ENCODE results near the gene HPS5. TPM values are rescaled to one million over a fixed set of nuclear protein-coding genes. Genes with fewer than 3 reads are reported as not detected.

Gene HPS5
- total RNA-seq: 10 to 100 TPM; 12.3 to 13.7 (median 12.6) TPM
- 6.7 TPM for polyA plus RNA-seq
- long read RNA-seq, donor 1, full-length matches to known transcripts: 4 of 18 reads
- long read RNA-seq, donor 1, partial matches to known transcripts: 7 of 18 reads
- long read RNA-seq, donor 1, other reads (novel, unspliced or antisense): 7 of 18 reads
- long read RNA-seq, donor 2, full-length matches to known transcripts: 4 of 6 reads
- long read RNA-seq, donor 2, partial matches to known transcripts: 0 of 6 reads
- long read RNA-seq, donor 2, other reads (novel, unspliced or antisense): 2 of 6 reads
- long read RNA-seq, donor 3, full-length matches to known transcripts: 23 of 77 reads
- long read RNA-seq, donor 3, partial matches to known transcripts: 33 of 77 reads
- long read RNA-seq, donor 3, other reads (novel, unspliced or antisense): 21 of 77 reads
- long read RNA-seq, donor 4, full-length matches to known transcripts: 1 of 11 reads
- long read RNA-seq, donor 4, partial matches to known transcripts: 5 of 11 reads
- long read RNA-seq, donor 4, other reads (novel, unspliced or antisense): 5 of 11 reads

- intact Hi-C loops (cut with DNase I): loop anchor here in 2 of 4 donors (5.0 to 10.0 kb wide), 2 partner anchors 75 to 203 kb away; partner anchors contain the start of gene TSG101 (in 1 of the 2)
- peak; percentile 96 to 98 (median 97) for DNase-seq
- H3K4me3 ChIP-seq (ENCODE audit: low read length): peak within 1 kb of the TSS; percentile 80
- peak; percentile 99 for ATAC-seq
- WGBS: under 1% methylated on average over 61 of the region's 61 CpGs
- peak within 1 kb of the TSS; percentile 82 for H3K27ac ChIP-seq (ENCODE audit: low read length)
- H3K4me1 ChIP-seq (ENCODE audit: control insufficient read depth, insufficient read depth, low read length): peaks cover 5% of the 10 kb centered on the region
- H3K9me3 ChIP-seq (ENCODE audit: control insufficient read depth, low read length): no peaks in the 10 kb centered on the region
- H3K27me3 ChIP-seq (ENCODE audit: control insufficient read depth, insufficient read depth): no peaks in the 10 kb centered on the region
Observed at GRCh38 chr11:18321969-18322711, at the start of gene HPS5, which contains the start of gene GTF2H1. Gene HPS5, minus strand, starts transcription at chr11:18322140. Its CDS starts 4,282 bp downstream, at chr11:18317858. Gene GTF2H1, plus strand, starts transcription at chr11:18322567. Its CDS starts 10,508 bp downstream, at chr11:18333075.

- Histone ChIP-seq H3K9me3 (ENCODE audit: control insufficient read depth, low read length) (no peaks in the 10 kb centered on the region), H3K27ac (ENCODE audit: low read length) (no peak overlapping the region), H3K4me1 (ENCODE audit: control insufficient read depth, insufficient read depth, low read length) (no peaks in the 10 kb centered on the region), H3K4me3 (ENCODE audit: low read length) (no peak overlapping the region), H3K27me3 (ENCODE audit: control insufficient read depth, insufficient read depth) (no peaks in the 10 kb centered on the region)
- DNase-seq: no peak
- ATAC-seq: no peak
- intact Hi-C loops (cut with DNase I): no loop called here
- WGBS: 74% methylated on average over 2 of the region's 2 CpGs
Observed at GRCh38 chr11:18371279-18371678, 49.3 kb upstream of the HPS5 start.

- Histone ChIP-seq H3K27ac (ENCODE audit: low read length) (no peak overlapping the region), H3K4me1 (ENCODE audit: control insufficient read depth, insufficient read depth, low read length) (no peaks in the 10 kb centered on the region), H3K9me3 (ENCODE audit: control insufficient read depth, low read length) (no peaks in the 10 kb centered on the region), H3K4me3 (ENCODE audit: low read length) (no peak overlapping the region), H3K27me3 (ENCODE audit: control insufficient read depth, insufficient read depth) (no peaks in the 10 kb centered on the region)
- WGBS: 74% methylated on average over 2 of the region's 2 CpGs
- intact Hi-C loops (cut with DNase I): no loop called here
- ATAC-seq (no peak), DNase-seq (no peak)
Observed at GRCh38 chr11:18369398-18369797, 47.5 kb upstream of the HPS5 start.

- no peaks in the 10 kb centered on the region for H3K27me3 ChIP-seq (ENCODE audit: control insufficient read depth, insufficient read depth)
- no peak for DNase-seq
- WGBS: 66% methylated on average over 2 of the region's 2 CpGs
- no peaks in the 10 kb centered on the region for H3K9me3 ChIP-seq (ENCODE audit: control insufficient read depth, low read length)
- H3K4me1 ChIP-seq (ENCODE audit: control insufficient read depth, insufficient read depth, low read length): no peaks in the 10 kb centered on the region
- H3K4me3 ChIP-seq (ENCODE audit: low read length): no peak overlapping the region
- ATAC-seq: no peak
- H3K27ac ChIP-seq (ENCODE audit: low read length): no peak overlapping the region
- intact Hi-C loops (cut with DNase I): no loop called here
Observed at GRCh38 chr11:18368221-18368620, 46.3 kb upstream of the HPS5 start.

- intact Hi-C loops (cut with DNase I): no loop called here
- H3K9me3 ChIP-seq (ENCODE audit: control insufficient read depth, low read length): no peaks in the 10 kb centered on the region
- ATAC-seq (no peak), DNase-seq (no peak)
- 99% methylated on average over 3 of the region's 3 CpGs for WGBS
- no peak overlapping the region for H3K27ac ChIP-seq (ENCODE audit: low read length)
- H3K4me1 ChIP-seq (ENCODE audit: control insufficient read depth, insufficient read depth, low read length): no peaks in the 10 kb centered on the region
- H3K27me3 ChIP-seq (ENCODE audit: control insufficient read depth, insufficient read depth): no peaks in the 10 kb centered on the region
- no peak overlapping the region for H3K4me3 ChIP-seq (ENCODE audit: low read length)
Observed at GRCh38 chr11:18367431-18367830, 45.5 kb upstream of the HPS5 start.

- Histone ChIP-seq H3K27ac (ENCODE audit: low read length) (no peak overlapping the region), H3K4me3 (ENCODE audit: low read length) (no peak overlapping the region), H3K4me1 (ENCODE audit: control insufficient read depth, insufficient read depth, low read length) (no peaks in the 10 kb centered on the region), H3K27me3 (ENCODE audit: control insufficient read depth, insufficient read depth) (no peaks in the 10 kb centered on the region), H3K9me3 (ENCODE audit: control insufficient read depth, low read length) (no peaks in the 10 kb centered on the region)
- intact Hi-C loops (cut with DNase I): no loop called here
- WGBS: 88% methylated on average over 4 of the region's 4 CpGs
- DNase-seq (no peak), ATAC-seq (no peak)
Observed at GRCh38 chr11:18366286-18366685, 44.3 kb upstream of the HPS5 start.

DNA sequence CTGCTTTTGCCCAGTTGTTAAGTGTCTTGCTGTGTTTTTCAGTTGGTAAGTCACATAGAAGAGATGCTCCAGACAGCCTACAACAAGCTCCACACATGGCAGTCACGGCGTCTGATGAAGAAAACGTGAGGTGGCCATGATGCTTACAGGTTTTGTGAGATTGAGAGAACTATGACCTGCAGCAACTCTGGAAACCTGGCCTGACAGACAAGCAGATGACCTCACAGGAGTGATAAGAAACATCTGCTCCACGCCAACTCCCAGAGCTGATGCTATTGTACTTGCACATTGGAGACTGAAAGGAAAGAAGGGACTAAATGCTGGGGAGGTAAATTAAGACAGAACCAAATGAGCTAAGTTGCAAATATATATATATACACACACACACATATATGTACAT lies 43.8 kb upstream of the HPS5 start:
- WGBS: 75% methylated on average over 4 of the region's 4 CpGs
- no peak overlapping the region for H3K27ac ChIP-seq (ENCODE audit: low read length)
- intact Hi-C loops (cut with DNase I): no loop called here

GRCh38 chr11:18364495-18365073 lies 42.6 kb upstream of the HPS5 start:
- H3K9me3 ChIP-seq (ENCODE audit: control insufficient read depth, low read length): no peaks in the 10 kb centered on the region
- no peak overlapping the region for H3K27ac ChIP-seq (ENCODE audit: low read length)
- ATAC-seq (no peak), DNase-seq (no peak)
- H3K4me3 ChIP-seq (ENCODE audit: low read length): no peak overlapping the region
- H3K4me1 ChIP-seq (ENCODE audit: control insufficient read depth, insufficient read depth, low read length): no peaks in the 10 kb centered on the region
- whole genome bisulfite sequencing: 93% methylated on average over 4 of the region's 4 CpGs
- no peaks in the 10 kb centered on the region for H3K27me3 ChIP-seq (ENCODE audit: control insufficient read depth, insufficient read depth)
- intact Hi-C loops (cut with DNase I): no loop called here

More for the DNA sequence above, 43.8 kb upstream of the HPS5 start:
- DNase-seq (no peak), ATAC-seq (no peak)
- no peaks in the 10 kb centered on the region for H3K9me3 ChIP-seq (ENCODE audit: control insufficient read depth, low read length)
- no peak overlapping the region for H3K4me3 ChIP-seq (ENCODE audit: low read length)
- no peaks in the 10 kb centered on the region for H3K27me3 ChIP-seq (ENCODE audit: control insufficient read depth, insufficient read depth)
- H3K4me1 ChIP-seq (ENCODE audit: control insufficient read depth, insufficient read depth, low read length): no peaks in the 10 kb centered on the region

DNA sequence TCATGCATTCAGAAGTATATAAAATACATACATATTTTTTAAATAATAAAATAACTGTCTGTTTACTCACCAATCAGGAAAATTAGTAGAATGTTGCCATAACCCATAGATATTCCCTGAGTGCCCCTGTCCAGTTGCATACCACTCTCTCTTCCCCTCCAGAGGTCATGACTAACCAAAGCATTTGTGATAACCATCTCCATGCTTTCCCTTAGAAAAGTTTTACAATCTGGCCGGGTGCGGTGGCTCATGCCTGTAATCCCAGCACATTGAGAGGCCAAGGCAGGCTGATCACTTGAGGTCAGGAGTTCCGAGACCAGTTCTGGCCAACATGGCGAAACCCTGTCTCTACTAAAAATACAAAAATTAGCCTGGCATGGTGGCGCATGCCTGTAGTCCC lies 39.2 kb upstream of the HPS5 start:
- no peak for DNase-seq
- 95% methylated on average over 5 of the region's 5 CpGs for WGBS
- no peaks in the 10 kb centered on the region for H3K9me3 ChIP-seq (ENCODE audit: control insufficient read depth, low read length)
- no peak overlapping the region for H3K4me3 ChIP-seq (ENCODE audit: low read length)
- H3K27me3 ChIP-seq (ENCODE audit: control insufficient read depth, insufficient read depth): no peaks in the 10 kb centered on the region
- no peaks in the 10 kb centered on the region for H3K4me1 ChIP-seq (ENCODE audit: control insufficient read depth, insufficient read depth, low read length)
- intact Hi-C loops (cut with DNase I): no loop called here
- no peak overlapping the region for H3K27ac ChIP-seq (ENCODE audit: low read length)
- ATAC-seq: no peak

DNA sequence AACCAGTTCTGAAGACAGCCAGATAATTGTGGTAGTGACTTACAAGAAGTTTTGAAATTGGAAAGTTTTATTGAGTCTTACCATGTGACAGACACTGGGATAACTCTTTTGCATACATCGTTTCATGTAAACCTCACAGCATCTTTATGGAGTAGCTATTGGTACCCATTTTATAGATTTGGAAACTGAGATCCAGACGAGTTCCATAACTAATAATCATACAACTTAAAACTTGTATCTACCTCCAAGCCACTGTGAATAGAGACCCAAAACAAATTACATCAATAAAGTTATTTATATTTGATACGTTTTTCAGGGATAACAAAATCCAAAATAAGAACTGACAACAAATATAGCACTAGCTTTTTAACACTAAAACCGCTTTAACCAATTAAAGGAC lies 36.7 kb upstream of the HPS5 start:
- ATAC-seq (no peak), DNase-seq (no peak)
- Histone ChIP-seq H3K4me3 (ENCODE audit: low read length) (no peak overlapping the region), H3K4me1 (ENCODE audit: control insufficient read depth, insufficient read depth, low read length) (no peaks in the 10 kb centered on the region), H3K27ac (ENCODE audit: low read length) (no peak overlapping the region), H3K9me3 (ENCODE audit: control insufficient read depth, low read length) (no peaks in the 10 kb centered on the region), H3K27me3 (ENCODE audit: control insufficient read depth, insufficient read depth) (no peaks in the 10 kb centered on the region)
- WGBS: 93% methylated on average over 4 of the region's 4 CpGs
- intact Hi-C loops (cut with DNase I): no loop called here

DNA sequence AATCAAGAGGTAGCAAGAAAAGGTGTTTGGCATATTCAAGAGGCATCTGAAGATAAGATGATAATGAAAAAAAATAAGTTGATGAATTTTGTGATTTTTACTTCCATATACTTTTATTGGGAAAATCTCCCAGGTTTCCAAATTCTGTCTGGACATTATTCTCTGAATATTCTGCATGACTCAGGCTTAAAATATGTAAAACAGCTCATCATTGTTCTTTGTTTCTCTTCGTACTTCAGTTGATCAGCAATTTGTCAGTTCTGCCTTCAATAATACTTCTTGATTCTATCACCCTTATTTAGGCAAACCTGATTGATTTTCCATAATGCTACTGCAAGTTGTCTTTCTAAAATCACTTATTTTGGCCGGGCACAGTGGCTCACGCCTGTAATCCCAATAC lies 30.6 kb upstream of the HPS5 start:
- Histone ChIP-seq H3K4me1 (ENCODE audit: control insufficient read depth, insufficient read depth, low read length) (no peaks in the 10 kb centered on the region), H3K9me3 (ENCODE audit: control insufficient read depth, low read length) (no peaks in the 10 kb centered on the region), H3K4me3 (ENCODE audit: low read length) (no peak overlapping the region), H3K27ac (ENCODE audit: low read length) (no peak overlapping the region), H3K27me3 (ENCODE audit: control insufficient read depth, insufficient read depth) (no peaks in the 10 kb centered on the region)
- ATAC-seq: no peak
- DNase-seq: no peak
- intact Hi-C loops (cut with DNase I): no loop called here
- WGBS: 89% methylated on average over 3 of the region's 3 CpGs

Measured in right cardiac atrium (tissue), 5 donors.